ENCODE measurements around the gene TRIM43.
"Not testable (repeated sequence)": the region's sequence is repeated elsewhere in the genome, so short reads cannot be mapped to it uniquely, and the experiment has no call there.

TRIM43 gene

DNA sequence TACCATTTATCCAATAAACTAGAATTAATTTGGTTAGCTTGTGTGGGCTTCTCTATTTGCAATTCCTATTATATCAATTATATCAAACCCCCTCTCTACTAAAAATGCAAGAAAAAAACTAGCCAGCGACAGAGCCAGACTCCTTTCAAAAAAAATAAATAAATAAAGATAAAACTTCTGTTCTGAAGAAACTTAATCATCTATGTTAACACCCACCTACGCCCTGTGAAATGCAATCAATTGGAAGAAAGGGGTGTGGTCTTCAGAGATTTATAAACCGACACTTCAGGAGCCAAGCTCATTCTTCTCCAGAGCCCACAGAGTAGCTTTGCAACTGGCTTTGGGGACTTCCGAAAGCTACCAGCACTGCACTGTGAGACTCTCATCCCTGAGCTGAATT lies at the start of gene TRIM43:
TRIM43 (plus strand) TSS at position 301 of the 400 bp plus-strand sequence. CDS start 2,023 bp downstream, outside the sequence.
- DNase-seq, result not testable (repeated sequence)

- DNase-seq, result no peak
Observed at GRCh38 chr2:95551055-95551568, 40.7 kb upstream of the TRIM43 start.

- peak; percentile 26 for DNase-seq
Observed at GRCh38 chr2:95552911-95553310, 38.9 kb upstream of the TRIM43 start.

- DNase-seq, result peak; percentile 22
Observed at GRCh38 chr2:95569170-95569569, 22.6 kb upstream of the TRIM43 start.

DNA sequence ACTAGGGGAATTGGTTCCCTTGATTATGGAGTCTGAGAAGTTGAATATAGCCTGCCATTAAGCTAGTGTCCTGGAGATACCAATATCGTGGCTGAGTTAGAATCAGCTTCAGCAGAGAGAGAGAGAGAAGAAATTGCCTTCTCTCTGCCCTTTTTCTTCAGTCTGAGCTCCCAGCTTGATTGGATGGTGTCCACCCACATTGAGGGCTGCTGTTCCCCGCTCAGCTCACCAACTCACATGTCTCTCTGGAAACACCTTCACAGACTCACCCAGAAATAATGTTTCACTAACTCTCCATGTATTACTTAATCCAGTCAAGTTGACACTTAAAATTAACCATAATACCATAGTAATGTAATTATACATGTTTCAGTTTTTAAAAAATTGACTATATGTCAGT lies 17.9 kb upstream of the TRIM43 start:
- DNase-seq, result no peak

DNA sequence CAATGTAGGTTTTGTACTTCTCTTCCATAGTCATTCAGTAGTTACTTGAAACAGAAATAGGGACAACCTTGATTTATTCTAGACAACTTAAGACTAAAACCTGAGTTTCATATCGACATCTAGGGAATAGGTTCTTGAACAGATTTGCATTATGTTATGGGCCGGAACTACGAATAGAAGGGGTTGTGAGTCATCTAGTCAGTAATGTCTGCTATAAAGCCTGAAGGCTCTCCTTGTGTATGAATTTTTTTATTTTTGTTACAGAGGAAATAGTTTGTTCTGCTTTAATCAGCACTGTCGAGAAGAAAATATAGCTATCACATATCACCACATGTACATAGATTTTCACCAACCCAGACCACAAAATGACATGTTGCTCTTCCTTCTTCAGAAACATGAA lies 17.3 kb upstream of the TRIM43 start:
- no peak for DNase-seq

GRCh38 chr2:95575857-95576256 lies 15.9 kb upstream of the TRIM43 start:
- DNase-seq, result no peak

- DNase-seq, result no peak
Observed at GRCh38 chr2:95578539-95578938, 13.3 kb upstream of the TRIM43 start.

DNA sequence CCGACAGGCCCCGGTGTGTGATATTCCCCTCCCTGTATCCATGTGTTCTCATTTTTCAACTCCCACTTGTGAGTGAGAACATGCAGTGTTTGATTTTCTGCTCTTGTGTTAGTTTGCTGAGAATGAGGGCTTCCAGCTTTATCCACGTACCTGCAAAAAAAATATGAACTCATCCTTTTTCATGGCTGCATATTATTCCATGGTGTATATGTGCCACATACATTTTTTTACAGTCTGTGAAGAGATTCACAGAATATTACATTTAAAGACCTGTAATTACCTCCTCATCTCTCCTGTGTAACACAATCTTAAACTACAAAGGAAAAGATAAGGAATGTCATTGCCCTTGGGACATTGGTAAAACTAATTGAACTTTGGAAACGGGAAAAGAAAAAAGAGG lies 8.3 kb upstream of the TRIM43 start:
- not testable (repeated sequence) for DNase-seq

DNA sequence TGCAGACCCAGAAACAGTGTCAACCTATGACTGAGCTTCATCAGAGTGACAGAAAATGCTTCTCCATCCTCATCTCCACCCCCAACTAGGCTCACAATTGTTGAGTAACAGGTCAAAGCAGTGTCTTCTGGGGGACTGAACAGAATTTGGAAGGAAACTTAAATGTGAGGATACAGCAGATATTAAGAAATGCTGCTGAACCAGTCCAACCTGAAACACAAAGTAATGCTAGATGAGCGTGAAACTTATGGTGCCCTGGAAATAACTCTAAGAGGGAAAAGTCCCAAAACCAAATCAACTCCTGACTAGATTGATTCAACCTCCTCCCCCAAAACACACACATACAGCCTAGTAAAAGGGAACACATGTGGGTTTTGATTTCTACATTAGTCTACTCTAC lies 7.5 kb upstream of the TRIM43 start:
- DNase-seq, result not testable (repeated sequence)

DNA sequence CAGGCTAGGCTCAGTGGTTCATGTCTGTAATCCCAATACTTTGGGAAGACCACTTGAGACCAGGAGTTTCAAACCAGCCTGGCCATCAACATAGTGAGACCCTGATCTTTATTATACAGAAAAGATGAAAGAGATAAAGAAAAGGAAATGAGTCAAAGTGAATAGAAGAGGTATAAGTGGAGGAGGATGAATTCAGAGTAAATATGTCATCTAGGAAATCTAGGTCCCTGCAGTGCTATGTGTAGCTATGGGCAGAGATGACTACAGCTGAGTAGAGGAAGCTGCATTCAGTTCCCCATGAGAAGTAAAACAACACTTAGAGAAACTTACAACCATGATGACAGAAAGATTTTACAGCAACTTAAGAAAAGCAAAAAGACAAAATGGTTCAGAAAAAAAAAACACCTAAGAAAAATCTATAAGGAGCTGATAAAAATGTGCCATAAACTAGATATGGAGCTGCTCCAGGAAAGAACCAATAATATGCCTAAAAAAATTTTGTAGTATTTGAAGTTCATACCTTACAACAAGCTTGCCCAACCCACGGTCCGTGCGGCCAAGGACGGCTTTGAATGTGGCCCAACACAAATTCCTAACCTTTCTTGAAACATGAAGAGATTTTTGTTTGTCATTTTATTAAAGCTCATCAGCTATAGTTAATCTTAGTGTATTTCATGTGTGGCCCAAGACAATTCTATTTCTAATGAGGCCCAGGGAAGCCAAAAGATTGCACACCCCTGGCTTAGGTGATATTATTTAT lies 1.8 kb upstream of the TRIM43 start:
- DNase-seq, result not testable (repeated sequence)

- not testable (repeated sequence) for DNase-seq
Observed at GRCh38 chr2:95592973-95593372, 1.2 kb downstream of the TRIM43 start.

GRCh38 chr2:95595012-95595411 lies 3.2 kb downstream of the TRIM43 start:
- DNase-seq, result not testable (repeated sequence)

GRCh38 chr2:95601301-95601700 lies 9.5 kb downstream of the TRIM43 start:
- not testable (repeated sequence) for DNase-seq

GRCh38 chr2:95602146-95602545 lies 10.3 kb downstream of the TRIM43 start:
- not testable (repeated sequence) for DNase-seq

- not testable (repeated sequence) for DNase-seq
Observed at GRCh38 chr2:95608356-95608755, 16.6 kb downstream of the TRIM43 start.

- DNase-seq, result not testable (repeated sequence)
Observed at GRCh38 chr2:95609764-95610163, 18.0 kb downstream of the TRIM43 start.

DNA sequence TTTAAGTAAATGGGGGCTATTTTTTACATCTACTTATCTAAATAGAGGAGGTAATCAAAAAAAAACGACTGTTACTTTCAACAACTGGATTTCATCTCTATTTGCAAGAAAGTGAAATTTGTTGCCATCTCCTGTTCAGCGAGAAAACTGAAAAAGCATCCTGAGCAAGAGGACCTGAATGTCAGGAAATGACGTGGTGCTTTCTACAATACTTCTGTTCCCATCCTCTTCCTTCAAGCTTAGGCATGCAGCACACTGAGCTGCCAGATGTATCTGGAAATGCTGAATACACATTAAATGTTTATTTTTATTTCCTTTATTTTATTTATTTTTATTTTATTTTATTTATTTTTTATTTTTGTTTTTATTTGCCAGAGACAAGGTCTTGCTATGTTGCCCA lies 21.2 kb downstream of the TRIM43 start:
- DNase-seq, result not testable (repeated sequence)

- DNase-seq, result not testable (repeated sequence)
Observed at GRCh38 chr2:95622728-95623127, 30.9 kb downstream of the TRIM43 start.

GRCh38 chr2:95630987-95631386 lies 39.2 kb downstream of the TRIM43 start:
- DNase-seq, result not testable (repeated sequence)

DNA sequence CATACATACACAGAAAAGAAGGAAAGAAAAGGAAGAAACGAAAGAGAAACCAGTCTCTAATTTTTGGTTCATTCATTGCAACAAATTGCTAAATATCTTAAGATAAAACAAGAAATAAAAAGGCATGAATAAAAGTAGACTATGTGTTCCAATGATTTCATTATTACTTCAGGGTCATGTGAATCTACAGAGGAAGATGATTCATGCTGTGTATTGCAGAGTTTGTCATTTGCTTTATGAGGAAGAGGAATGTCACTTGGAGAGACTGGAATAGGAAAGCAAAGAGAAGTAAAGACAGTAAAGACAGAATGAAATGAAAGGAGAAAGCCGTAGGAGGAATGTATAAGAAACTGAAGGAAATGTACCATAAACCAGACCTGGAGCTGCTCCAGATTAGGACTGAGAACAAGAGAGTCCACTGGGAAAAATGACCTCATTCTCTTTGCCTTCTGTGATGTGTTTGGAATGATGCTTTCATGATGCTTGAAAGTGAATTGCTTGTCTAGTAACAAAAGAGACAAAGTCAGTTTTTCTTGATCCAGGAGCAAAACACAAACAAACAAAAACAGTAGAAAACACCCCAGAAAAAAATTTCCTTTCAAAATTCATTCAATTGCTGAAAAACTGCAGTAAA lies 41.9 kb downstream of the TRIM43 start:
- not testable (repeated sequence) for DNase-seq

DNA sequence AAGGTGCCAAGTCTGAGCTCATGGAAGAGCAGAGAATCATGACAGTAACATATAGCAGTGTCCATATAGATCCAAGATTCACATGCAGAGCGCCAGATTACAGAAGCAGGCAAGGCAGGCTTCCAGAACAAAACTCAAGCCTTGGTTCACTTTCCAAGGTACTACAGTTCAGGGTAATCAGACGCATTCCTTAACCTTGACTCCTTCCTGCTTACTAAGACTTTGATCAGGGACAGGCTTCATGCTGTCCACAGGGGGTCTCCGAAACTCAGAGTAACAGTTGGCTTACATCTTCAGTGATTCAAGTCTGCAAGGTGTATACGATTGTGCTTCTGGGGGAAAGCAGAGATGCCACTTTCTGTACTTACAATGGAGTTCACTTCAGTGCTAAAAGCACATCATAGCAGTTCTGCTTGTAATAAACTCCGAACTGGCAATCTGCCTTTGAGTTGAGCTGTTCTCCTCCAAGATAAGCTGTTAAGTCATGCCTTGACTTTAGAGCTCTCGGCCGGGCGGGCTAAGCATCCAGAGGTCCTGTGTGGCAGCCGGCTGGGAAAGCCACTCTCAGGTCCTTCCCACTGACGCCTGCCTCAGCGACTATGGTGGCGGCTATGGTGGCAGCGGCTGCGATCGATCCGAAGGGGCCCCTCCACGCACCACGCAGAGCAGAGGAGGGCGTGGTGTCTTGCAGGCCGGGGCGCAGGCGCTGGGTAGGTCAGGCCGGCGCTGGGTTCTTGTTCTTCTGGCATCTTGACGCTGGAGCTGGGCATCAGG lies 48.9 kb downstream of the TRIM43 start:
- not testable (repeated sequence) for DNase-seq

GRCh38 chr2:95641289-95641575 lies 49.4 kb downstream of the TRIM43 start:
- not testable (repeated sequence) for DNase-seq
